ENCODE data around the gene INO80C. TPM values are rescaled to one million over a fixed set of nuclear protein-coding genes. Genes with fewer than 3 reads are reported as not detected.

INO80C gene
- total RNA-seq, 2 experiments from 2014 or later: 5.9 to 10.3 TPM

DNA sequence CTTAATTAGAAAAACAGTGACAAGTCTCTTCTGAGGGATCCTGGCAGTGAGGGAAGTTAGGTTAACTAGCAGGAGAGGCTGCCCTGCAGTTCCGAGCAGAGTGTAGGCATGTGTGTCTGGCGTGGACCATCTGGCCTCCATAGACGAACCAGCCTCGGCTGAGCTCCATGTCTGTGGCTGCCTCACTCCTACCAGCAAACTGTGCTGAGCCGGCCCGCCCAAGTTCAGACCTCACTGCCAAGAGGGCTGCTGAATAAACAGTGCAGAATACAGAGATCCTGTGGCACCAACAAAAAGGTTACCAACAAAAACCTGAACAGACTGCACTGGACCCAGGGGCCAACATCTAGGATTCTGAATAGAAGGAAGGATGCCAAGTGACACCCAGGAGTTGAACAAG is 27.3 kb downstream of the INO80C start:
- ChIA-PET CTCF (ENCODE audit: unreplicated experiment) (no interaction called here), POLR2A (no interaction called here)
- peaks cover 24% of the 10 kb centered on the region for H3K4me1 ChIP-seq (ENCODE audit: insufficient read depth, low read length, poor library complexity, severe bottlenecking)
- no peak for DNase-seq (ENCODE audit: low spot score)
- H3K9me2 ChIP-seq (ENCODE audit: insufficient read depth, low read length): no peaks in the 10 kb centered on the region
- no TSS peak for BruUV-seq (replicated peaks)
- TF ChIP-seq EZH2phosphoT487 (IDR thresholded peaks at IDR 0.05; ENCODE audit: borderline replicate concordance, low read depth, low read length) (no peak), CTCF (conservative IDR thresholded peaks at IDR 0.05; ENCODE audit: low read length) (no peak)
- no peaks in the 10 kb centered on the region for H4K20me1 ChIP-seq (ENCODE audit: insufficient read depth, low read length)
- no peak overlapping the region for H3K27ac ChIP-seq (ENCODE audit: low read depth, low read length, poor library complexity, severe bottlenecking)
- H3K36me3 ChIP-seq (ENCODE audit: insufficient read depth, low read length): no peaks in the 10 kb centered on the region
- H3K9me3 ChIP-seq (ENCODE audit: low read length): no peaks in the 10 kb centered on the region
- H3K4me3 ChIP-seq (ENCODE audit: low read depth, low read length, poor library complexity, severe bottlenecking): no peak overlapping the region
- H3K79me2 ChIP-seq (ENCODE audit: insufficient read depth, low read depth, low read length): no peaks in the 10 kb centered on the region
- H3K4me2 ChIP-seq (ENCODE audit: low read length): no peak overlapping the region
- intact Hi-C loops (cut with micrococcal nuclease; ENCODE audit: unreplicated experiment): no loop called here
- no peak overlapping the region for H2AFZ ChIP-seq (ENCODE audit: low read length)

- H3K36me3 ChIP-seq (ENCODE audit: insufficient read depth, low read length): no peaks in the 10 kb centered on the region
- no peaks in the 10 kb centered on the region for H3K9me3 ChIP-seq (ENCODE audit: low read length)
- intact Hi-C loops (cut with micrococcal nuclease; ENCODE audit: unreplicated experiment): no loop called here
- H3K9me2 ChIP-seq (ENCODE audit: insufficient read depth, low read length): no peaks in the 10 kb centered on the region
- ChIA-PET POLR2A (no interaction called here), CTCF (ENCODE audit: unreplicated experiment) (no interaction called here)
- no TSS peak for BruUV-seq (replicated peaks)
- no peak overlapping the region for H3K27ac ChIP-seq (ENCODE audit: low read depth, low read length, poor library complexity, severe bottlenecking)
- no peaks in the 10 kb centered on the region for H3K79me2 ChIP-seq (ENCODE audit: insufficient read depth, low read depth, low read length)
- no peak overlapping the region for H3K4me2 ChIP-seq (ENCODE audit: low read length)
- TF ChIP-seq EZH2phosphoT487 (IDR thresholded peaks at IDR 0.05; ENCODE audit: borderline replicate concordance, low read depth, low read length) (no peak), CTCF (conservative IDR thresholded peaks at IDR 0.05; ENCODE audit: low read length) (no peak)
- H4K20me1 ChIP-seq (ENCODE audit: insufficient read depth, low read length): no peaks in the 10 kb centered on the region
- H2AFZ ChIP-seq (ENCODE audit: low read length): no peak overlapping the region
- no peak overlapping the region for H3K4me3 ChIP-seq (ENCODE audit: low read depth, low read length, poor library complexity, severe bottlenecking)
- no peak for DNase-seq (ENCODE audit: low spot score)
- peaks cover 24% of the 10 kb centered on the region for H3K4me1 ChIP-seq (ENCODE audit: insufficient read depth, low read length, poor library complexity, severe bottlenecking)
These were observed 28.0 kb downstream of the INO80C start for GRCh38 chr18:35469725-35470124.

DNA sequence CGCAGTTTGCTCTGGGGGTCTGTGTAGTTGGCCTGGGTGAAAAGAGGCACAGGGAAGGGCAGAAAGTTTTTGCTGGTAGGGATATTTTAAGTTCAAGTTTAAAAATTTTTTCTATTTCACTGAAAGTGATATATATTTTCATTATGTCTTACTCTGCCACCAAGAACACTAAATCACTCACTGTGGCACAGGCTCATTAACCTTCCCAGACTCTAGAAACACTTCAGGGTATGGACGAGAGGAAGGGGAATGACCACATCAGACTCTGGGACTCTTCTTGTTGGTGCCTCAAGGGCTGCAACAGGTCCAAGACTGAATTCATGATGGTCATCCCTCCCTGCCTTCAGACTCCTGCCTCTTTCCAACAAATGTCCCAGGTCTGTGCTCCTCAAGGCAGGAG is 29.0 kb downstream of the INO80C start:
- H2AFZ ChIP-seq (ENCODE audit: low read length): no peak overlapping the region
- DNase-seq (ENCODE audit: low spot score): no peak
- H4K20me1 ChIP-seq (ENCODE audit: insufficient read depth, low read length): no peaks in the 10 kb centered on the region
- intact Hi-C loops (cut with micrococcal nuclease; ENCODE audit: unreplicated experiment): no loop called here
- no peaks in the 10 kb centered on the region for H3K79me2 ChIP-seq (ENCODE audit: insufficient read depth, low read depth, low read length)
- no peaks in the 10 kb centered on the region for H3K36me3 ChIP-seq (ENCODE audit: insufficient read depth, low read length)
- H3K4me1 ChIP-seq (ENCODE audit: insufficient read depth, low read length, poor library complexity, severe bottlenecking): peaks cover 24% of the 10 kb centered on the region
- CTCF ChIA-PET (ENCODE audit: unreplicated experiment): no interaction called here
- POLR2A ChIA-PET: no interaction called here
- no peak overlapping the region for H3K27ac ChIP-seq (ENCODE audit: low read depth, low read length, poor library complexity, severe bottlenecking)
- no peaks in the 10 kb centered on the region for H3K9me3 ChIP-seq (ENCODE audit: low read length)
- TF ChIP-seq EZH2phosphoT487 (IDR thresholded peaks at IDR 0.05; ENCODE audit: borderline replicate concordance, low read depth, low read length): no peak
- no peak for TF ChIP-seq CTCF (conservative IDR thresholded peaks at IDR 0.05; ENCODE audit: low read length)
- H3K4me3 ChIP-seq (ENCODE audit: low read depth, low read length, poor library complexity, severe bottlenecking): no peak overlapping the region
- no TSS peak for BruUV-seq (replicated peaks)
- no peaks in the 10 kb centered on the region for H3K9me2 ChIP-seq (ENCODE audit: insufficient read depth, low read length)
- no peak overlapping the region for H3K4me2 ChIP-seq (ENCODE audit: low read length)

Data from OCI-LY7 (cell line).